ENCODE data around the gene HNF1B. TPM values are rescaled to one million over a fixed set of nuclear protein-coding genes. Genes with fewer than 3 reads are reported as not detected.
"Not testable (repeated sequence)": the region's sequence is repeated elsewhere in the genome, so short reads cannot be mapped to it uniquely, and the experiment has no call there.

The HNF1B gene
- total RNA-seq, 1 donor from 2014 or later: 40.0 TPM

DNA sequence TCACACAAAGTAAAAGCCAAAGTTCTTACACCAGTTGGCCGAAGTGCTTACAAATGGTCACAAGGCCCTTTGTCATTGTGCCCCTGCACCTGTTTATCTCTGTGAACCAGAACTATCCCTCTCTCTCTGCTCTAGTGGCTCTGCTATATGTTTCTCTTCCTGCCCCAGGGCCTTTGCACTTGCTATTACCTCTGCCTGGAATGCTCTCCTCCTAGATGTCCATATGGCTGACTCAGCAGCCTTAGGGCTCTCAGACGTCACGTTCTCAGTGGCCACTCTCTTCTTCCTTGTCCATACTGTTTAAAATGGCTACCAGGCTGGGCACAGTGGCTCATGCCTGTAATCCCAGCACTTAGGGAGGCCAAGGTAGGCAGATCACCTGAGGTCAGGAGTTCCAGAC, 62.9 kb downstream of the HNF1B start:
- Mint-ChIP-seq H3K9me3 (peaks cover 5% of the 10 kb centered on the region), H3K27ac (no peak overlapping the region), H3K27me3 (peaks cover 14% of the 10 kb centered on the region), H3K36me3 (ENCODE audit: low read depth) (no peaks in the 10 kb centered on the region), H3K4me3 (no peak overlapping the region), H3K4me1 (no peaks in the 10 kb centered on the region)
- intact Hi-C loops (cut with micrococcal nuclease): no loop called here
- POLR2A ChIA-PET: interaction anchor here (0.7 kb wide), 1 partner anchor 56 kb away, joined by 7 read pairs; no protein-coding TSS in a partner anchor
- TF ChIP-seq, protein P1, sequence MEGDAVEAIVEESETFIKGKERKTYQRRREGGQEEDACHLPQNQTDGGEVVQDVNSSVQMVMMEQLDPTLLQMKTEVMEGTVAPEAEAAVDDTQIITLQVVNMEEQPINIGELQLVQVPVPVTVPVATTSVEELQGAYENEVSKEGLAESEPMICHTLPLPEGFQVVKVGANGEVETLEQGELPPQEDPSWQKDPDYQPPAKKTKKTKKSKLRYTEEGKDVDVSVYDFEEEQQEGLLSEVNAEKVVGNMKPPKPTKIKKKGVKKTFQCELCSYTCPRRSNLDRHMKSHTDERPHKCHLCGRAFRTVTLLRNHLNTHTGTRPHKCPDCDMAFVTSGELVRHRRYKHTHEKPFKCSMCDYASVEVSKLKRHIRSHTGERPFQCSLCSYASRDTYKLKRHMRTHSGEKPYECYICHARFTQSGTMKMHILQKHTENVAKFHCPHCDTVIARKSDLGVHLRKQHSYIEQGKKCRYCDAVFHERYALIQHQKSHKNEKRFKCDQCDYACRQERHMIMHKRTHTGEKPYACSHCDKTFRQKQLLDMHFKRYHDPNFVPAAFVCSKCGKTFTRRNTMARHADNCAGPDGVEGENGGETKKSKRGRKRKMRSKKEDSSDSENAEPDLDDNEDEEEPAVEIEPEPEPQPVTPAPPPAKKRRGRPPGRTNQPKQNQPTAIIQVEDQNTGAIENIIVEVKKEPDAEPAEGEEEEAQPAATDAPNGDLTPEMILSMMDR (IDR thresholded peaks at IDR 0.05): no peak
- DNase-seq: no peak
- no peak for ATAC-seq (ENCODE audit: low read depth)
- CTCF ChIA-PET: no interaction called here

- H3K36me3 Mint-ChIP-seq (ENCODE audit: low read depth); POLR2A ChIA-PET; intact Hi-C loops (cut with micrococcal nuclease); H3K4me3 Mint-ChIP-seq; DNase-seq; CTCF ChIA-PET; H3K4me1 Mint-ChIP-seq; H3K9me3 Mint-ChIP-seq; ATAC-seq (ENCODE audit: low read depth); H3K27ac Mint-ChIP-seq: not testable (repeated sequence)
- peaks cover 23% of the 10 kb centered on the region for H3K27me3 Mint-ChIP-seq
Measured at GRCh38 chr17:37679995-37680394, 64.9 kb downstream of the HNF1B start.

GRCh38 chr17:37678036-37678435, 66.8 kb downstream of the HNF1B start:
- peaks cover 28% of the 10 kb centered on the region for H3K27me3 Mint-ChIP-seq
- POLR2A ChIA-PET: no interaction called here
- CTCF ChIA-PET: interaction anchor here (1.0 kb wide), 1 partner anchor 113 kb away, joined by 3 read pairs; no protein-coding TSS in a partner anchor
- no peak overlapping the region for H3K27ac Mint-ChIP-seq
- peaks cover 5% of the 10 kb centered on the region for H3K9me3 Mint-ChIP-seq
- H3K36me3 Mint-ChIP-seq (ENCODE audit: low read depth): no peaks in the 10 kb centered on the region
- TF ChIP-seq, protein P1 (IDR thresholded peaks at IDR 0.05): no peak
- no peaks in the 10 kb centered on the region for H3K4me1 Mint-ChIP-seq
- DNase-seq (no peak), ATAC-seq (ENCODE audit: low read depth) (no peak)
- intact Hi-C loops (cut with micrococcal nuclease): no loop called here
- H3K4me3 Mint-ChIP-seq: no peak overlapping the region

- peaks cover 5% of the 10 kb centered on the region for H3K9me3 Mint-ChIP-seq
- POLR2A ChIA-PET: no interaction called here
- TF ChIP-seq, protein P1 (IDR thresholded peaks at IDR 0.05): no peak
- no peaks in the 10 kb centered on the region for H3K4me1 Mint-ChIP-seq
- intact Hi-C loops (cut with micrococcal nuclease): no loop called here
- ATAC-seq (ENCODE audit: low read depth) (no peak), DNase-seq (no peak)
- no peak overlapping the region for H3K27ac Mint-ChIP-seq
- CTCF ChIA-PET: no interaction called here
- H3K27me3 Mint-ChIP-seq: peaks cover 28% of the 10 kb centered on the region
- H3K36me3 Mint-ChIP-seq (ENCODE audit: low read depth): no peaks in the 10 kb centered on the region
- no peak overlapping the region for H3K4me3 Mint-ChIP-seq
Measured at GRCh38 chr17:37677021-37677420, 67.8 kb downstream of the HNF1B start.

DNA sequence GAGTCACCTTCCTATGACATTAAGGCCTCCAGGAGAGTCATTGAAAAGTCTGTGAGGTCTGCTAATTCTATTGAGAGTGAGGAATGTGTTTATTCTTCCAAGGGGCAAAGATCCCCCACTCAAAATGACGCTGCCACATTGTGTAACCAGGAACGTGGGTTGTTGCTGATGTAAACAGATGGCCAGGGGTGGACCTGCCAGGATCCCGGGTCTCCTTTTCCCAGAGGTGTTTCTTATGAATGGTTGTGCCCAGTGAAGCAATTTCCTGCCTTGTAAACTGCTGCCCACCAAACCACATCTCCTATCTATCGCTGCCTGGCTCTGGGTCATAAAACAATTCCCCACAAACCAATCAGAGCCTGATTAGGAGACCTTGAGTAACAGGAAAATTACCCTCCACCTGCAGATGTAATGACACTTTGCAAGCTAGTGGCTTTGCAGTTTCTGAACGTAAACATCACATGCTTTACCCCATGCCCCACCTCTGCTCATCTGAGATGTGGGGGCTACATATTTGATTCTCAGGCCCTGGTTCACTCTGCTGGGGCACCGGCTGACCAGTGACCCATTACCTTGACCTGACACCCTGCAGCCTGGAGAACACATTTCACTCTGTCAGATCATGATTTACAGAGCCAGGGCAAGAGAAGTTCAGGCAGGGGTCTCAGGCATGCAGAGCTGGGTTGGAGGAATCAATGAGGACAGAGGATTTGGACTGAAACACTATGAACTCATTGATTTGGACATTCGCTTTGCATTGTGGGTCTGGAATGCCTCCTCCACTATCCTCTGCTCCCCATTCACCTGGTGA, 68.5 kb downstream of the HNF1B start:
- Mint-ChIP-seq H3K9me3 (peaks cover 5% of the 10 kb centered on the region), H3K27me3 (peaks cover 28% of the 10 kb centered on the region), H3K4me3 (no peak overlapping the region), H3K36me3 (ENCODE audit: low read depth) (no peaks in the 10 kb centered on the region), H3K27ac (no peak overlapping the region), H3K4me1 (no peaks in the 10 kb centered on the region)
- ChIA-PET POLR2A (no interaction called here), CTCF (no interaction called here)
- no peak for ATAC-seq (ENCODE audit: low read depth)
- TF ChIP-seq, protein P1 (IDR thresholded peaks at IDR 0.05): no peak
- DNase-seq: no peak
- intact Hi-C loops (cut with micrococcal nuclease): no loop called here

Measured in activated B cell treated with CpG ODN at 0.5 μM for 24 hours (primary cell).